GM21367 (cell line): ENCODE measurements around the gene CCT6A.
A peak's percentile ranks its signal among the peaks of the same experiment; 100 is the strongest.
"Not testable (repeated sequence)": the region's sequence is repeated elsewhere in the genome, so short reads cannot be mapped to it uniquely, and the experiment has no call there.

Source experiments
- ATAC-seq: cut with Tn5 transposase; IDR thresholded peaks from one replicate; pipeline ENCODE4 v1.9.1; 2021; ENCODE audit not compliant: unreplicated experiment

CCT6A gene

DNA sequence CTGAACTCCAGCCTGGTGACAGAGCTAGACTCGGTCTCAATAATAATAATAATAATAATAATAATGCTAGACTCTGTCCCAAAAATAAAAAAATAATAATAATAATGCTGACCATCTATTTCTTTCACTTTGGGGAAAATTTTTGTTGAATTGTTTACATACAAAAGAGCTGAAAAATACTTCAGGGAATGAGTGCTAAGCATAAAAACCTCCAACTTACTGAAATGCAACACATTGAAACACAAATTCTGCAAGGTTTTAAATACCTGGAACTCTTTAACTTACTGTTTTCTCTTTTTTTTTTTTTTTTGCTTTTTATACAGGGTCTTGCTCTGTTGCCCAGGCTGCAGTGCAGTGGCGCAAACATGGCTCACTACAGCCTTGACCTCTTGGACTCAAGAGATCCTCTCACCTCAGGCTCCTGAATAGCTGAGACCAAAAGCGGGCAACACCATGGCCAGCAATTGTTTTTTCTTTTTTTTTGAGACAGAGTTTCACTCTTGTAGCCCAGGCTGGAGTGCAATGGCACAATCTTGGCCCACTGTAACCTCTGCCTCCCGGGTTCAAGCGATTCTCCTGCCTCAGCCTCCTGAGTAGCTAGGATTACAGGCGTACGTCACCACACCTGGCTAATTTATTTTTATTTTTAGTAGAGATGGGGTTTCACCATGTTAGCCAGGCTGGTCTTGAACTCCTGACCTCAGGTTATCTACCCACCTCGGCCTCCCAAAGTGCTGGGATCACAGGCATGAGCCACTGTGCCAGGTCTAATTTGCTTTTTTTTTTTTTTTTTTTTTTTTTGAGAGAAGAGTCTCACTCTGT, 46.8 kb downstream of the CCT6A start:
- not testable (repeated sequence) for ATAC-seq

DNA sequence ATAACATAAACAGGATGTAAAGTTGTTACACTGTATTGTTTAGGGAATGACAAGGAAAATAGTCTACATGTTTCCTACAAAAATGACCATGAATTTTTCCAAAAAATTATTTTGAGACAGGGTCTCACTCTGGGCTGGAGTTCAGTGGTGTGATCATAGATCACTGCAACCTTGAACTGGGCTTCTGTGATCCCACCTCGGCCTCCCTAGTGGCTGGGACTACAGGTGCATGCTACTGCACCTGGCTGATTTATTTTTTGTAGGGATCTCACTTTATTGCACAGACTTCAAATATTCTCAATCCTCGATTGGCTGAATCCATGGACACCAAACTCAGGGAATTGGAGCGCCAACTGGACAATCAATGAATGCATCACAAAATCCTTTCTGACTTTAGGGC, 48.1 kb downstream of the CCT6A start:
- no peak for ATAC-seq

DNA sequence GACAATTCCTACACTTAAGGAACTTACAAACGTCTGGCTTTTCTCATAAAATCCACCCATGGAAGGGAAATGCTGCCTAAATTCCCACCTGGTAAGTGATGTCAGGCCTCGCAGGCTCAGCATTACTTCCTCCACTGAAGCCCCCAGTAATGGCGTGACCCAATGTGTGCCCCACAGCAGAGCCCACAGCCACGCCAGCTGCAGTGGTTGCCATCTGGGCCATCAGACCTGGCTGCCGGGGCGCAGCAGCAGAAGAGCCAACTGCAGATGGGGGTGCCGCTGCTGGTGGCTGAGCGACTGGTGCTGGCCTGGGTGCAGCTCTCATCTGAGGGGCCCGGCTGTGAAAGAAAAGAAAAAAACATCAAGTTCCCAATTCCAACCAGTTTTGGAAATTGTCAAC, 52.6 kb downstream of the CCT6A start:
- ATAC-seq: not testable (repeated sequence)

DNA sequence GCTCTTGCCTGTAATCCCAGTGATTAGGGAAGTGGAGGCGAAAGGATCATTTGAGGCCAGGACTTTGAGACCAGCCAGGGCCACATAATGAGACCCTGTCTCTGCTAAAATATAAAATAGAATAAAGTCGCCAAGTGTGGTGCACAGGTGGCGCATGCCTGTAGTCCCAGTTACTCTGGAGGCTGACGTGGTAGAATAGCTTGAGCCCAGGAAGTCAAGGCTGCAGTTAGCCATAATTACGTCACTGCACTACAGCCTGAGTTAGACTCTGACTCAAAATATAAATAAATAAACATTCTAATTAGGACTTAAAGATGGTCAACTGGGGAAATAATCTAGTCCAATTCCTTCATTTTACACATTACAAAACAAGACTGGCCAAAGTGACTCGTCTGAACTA, 53.9 kb downstream of the CCT6A start:
- no peak for ATAC-seq

DNA sequence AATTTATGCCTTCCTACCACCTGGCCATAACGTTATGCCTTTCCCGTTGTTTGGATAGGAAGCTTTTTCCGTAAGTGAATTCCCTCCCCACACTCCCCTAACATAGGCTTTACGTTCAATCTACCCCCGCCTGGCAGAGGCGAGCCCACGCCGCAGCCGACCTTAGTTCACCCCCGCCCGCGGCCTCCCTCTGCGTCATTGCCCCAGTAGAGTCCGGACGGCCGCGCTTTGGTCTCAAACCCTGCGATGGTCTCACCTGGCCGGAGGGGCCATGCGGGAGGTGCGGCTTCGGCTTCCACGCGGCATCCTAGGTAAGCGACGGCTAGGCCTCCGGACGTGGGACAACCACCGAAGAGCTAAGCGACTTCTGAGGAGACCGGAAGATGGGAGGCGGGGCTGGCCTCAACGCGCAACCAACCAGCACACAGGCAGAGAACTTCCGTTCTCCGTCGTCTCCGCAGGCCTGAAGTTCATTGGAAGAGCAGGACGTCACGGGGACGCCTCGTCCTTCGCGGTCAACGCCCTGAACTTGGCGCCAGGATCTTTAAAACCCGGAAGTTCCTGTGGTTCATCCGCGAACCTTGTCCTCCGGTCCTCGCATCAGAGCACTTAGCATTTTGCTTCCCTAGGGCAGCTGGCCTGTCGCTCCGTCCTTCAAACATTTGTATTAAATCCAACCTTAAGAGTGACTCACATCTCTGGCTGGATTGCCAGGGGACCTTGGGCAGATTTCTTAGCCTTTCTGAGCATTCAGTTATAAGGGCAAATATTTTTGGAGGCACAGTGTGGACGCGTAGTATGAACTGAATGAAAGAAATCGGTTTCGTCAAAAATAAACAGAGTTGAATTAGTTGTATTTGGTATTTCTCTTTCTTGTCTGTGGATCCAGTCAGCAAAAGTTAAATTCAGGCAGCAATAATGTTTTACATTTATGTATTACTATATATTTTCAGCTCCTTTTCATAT, 54.8 kb downstream of the CCT6A start, which contains the start of gene CHCHD2:
TSS of gene CHCHD2 (minus strand) at position 369 of the 966 bp plus-strand sequence. CDS start at position 306, 63 bp downstream.
- peak; percentile 99 for ATAC-seq

DNA sequence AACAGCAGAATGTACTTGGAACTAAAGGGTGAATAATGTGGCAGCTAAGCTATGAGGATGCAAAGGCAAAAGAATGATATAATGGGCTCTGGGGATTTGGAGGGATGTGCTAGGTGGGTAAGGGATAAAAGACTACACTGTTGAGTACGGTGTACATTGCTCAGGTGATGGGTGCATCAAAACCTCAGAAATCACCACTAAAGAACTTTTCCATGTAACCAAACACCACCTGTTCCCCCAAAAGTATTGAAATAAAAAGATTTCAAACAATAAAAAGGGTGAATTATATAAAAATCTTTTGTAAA, 56.3 kb downstream of the CCT6A start:
- ATAC-seq: no peak

DNA sequence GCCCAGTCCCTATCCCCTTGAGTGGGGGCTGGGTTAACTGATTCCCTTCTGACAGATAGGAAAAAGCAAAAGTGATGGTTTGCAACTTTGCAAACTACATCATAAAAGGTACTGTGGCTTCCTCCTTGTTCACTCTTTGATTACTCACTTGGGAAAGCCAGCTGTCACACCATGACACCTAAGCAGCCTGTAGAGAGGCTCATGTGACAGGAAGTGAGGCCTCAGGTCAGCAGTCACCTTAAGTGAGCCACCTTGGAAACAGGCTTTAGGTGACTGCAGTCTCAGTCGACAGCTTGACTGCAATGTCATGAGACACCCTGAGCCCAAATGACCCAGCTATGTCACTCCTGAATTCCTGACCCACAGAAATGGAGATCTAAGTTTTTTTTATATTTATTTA, 59.0 kb downstream of the CCT6A start:
- no peak for ATAC-seq

DNA sequence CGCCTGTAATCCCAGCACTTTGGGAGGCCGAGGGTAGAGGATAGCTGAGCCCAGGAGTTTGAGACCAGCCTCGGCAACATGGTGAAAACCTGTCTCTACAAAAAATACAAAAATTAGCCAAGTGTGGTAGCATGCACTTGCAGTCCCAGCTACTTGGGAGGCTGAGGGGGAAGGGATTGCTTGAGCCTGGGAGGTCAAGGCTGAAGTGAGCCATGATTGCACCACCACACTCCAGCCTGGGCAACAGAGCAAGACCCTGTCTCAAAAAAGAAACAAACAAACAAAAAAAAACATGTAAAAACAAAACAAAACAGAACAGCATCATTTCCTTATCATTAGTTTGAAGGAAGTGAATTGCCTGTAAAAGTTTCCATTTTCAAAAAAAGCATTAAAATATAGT, 60.7 kb downstream of the CCT6A start:
- ATAC-seq: not testable (repeated sequence)
